NCI-H526 (cell line): ENCODE data around the gene HORMAD2.
"Not testable (repeated sequence)": the region's sequence is repeated elsewhere in the genome, so short reads cannot be mapped to it uniquely, and the experiment has no call there.

Experiments
- DNase-seq, 2 experiments: peaks; one replicate each; lab custom pipeline; 2025; lab: John Stamatoyannopoulos, UW

Gene HORMAD2

GRCh38 chr22:30192427-30192826, 112.2 kb downstream of the HORMAD2 start:
- no peak for DNase-seq

- no peak for DNase-seq
These were observed 112.9 kb downstream of the HORMAD2 start for GRCh38 chr22:30193031-30193775.

- DNase-seq, result no peak
These were observed 115.2 kb downstream of the HORMAD2 start for GRCh38 chr22:30195245-30196140.

GRCh38 chr22:30196141-30196879, 116.0 kb downstream of the HORMAD2 start:
- DNase-seq, result no peak

GRCh38 chr22:30196880-30197336, 116.6 kb downstream of the HORMAD2 start:
- DNase-seq, result no peak

GRCh38 chr22:30197389-30197788, 117.1 kb downstream of the HORMAD2 start:
- DNase-seq, result no peak

GRCh38 chr22:30198152-30198825, 118.0 kb downstream of the HORMAD2 start:
- no peak for DNase-seq

- no peak for DNase-seq
These were observed 118.7 kb downstream of the HORMAD2 start for GRCh38 chr22:30198921-30199320.

GRCh38 chr22:30200905-30201304, 120.6 kb downstream of the HORMAD2 start:
- not testable (repeated sequence) for DNase-seq

- no peak for DNase-seq
These were observed 121.7 kb downstream of the HORMAD2 start for GRCh38 chr22:30201945-30202344.

GRCh38 chr22:30202531-30203006, 122.3 kb downstream of the HORMAD2 start:
- DNase-seq, result no peak

- DNase-seq, result no peak
These were observed 123.9 kb downstream of the HORMAD2 start for GRCh38 chr22:30204015-30204741.

- no peak for DNase-seq
These were observed 124.5 kb downstream of the HORMAD2 start for GRCh38 chr22:30204742-30205111.

- DNase-seq, result no peak
These were observed 125.2 kb downstream of the HORMAD2 start for GRCh38 chr22:30205281-30206115.

GRCh38 chr22:30206944-30207343, 126.7 kb downstream of the HORMAD2 start:
- DNase-seq, result no peak

GRCh38 chr22:30208631-30209603, 128.7 kb downstream of the HORMAD2 start:
- no peak for DNase-seq

GRCh38 chr22:30209642-30210041, 129.4 kb downstream of the HORMAD2 start:
- DNase-seq, result no peak

GRCh38 chr22:30210235-30210909, 130.1 kb downstream of the HORMAD2 start:
- DNase-seq, result no peak
